H9 (cell line): Measurements from ENCODE around the gene RNF149. TPM values are rescaled to one million over a fixed set of nuclear protein-coding genes. Genes with fewer than 3 reads are reported as not detected.

Experiments
- DNase-seq: peaks from one replicate; pipeline ENCODE4 v3.0.0-alpha.2; 2017
- H2AFZ ChIP-seq: one replicate; pipeline ENCODE4 v1.6.1; 2013; ENCODE audit warnings: mild to moderate bottlenecking, low read length, control low read depth, moderate library complexity
- H2AK5ac ChIP-seq: 2 replicates; pipeline ENCODE4 v1.6.1; 2013; ENCODE audit warnings: low read length, control low read depth, mixed read lengths; ENCODE audit not compliant: insufficient read length
- H2BK120ac ChIP-seq: one replicate; pipeline ENCODE4 v1.6.1; 2013; ENCODE audit warnings: low read depth, mild to moderate bottlenecking, low read length, control low read depth, inconsistent platforms; ENCODE audit not compliant: poor library complexity, severe bottlenecking
- H2BK12ac ChIP-seq: 2 replicates; pipeline ENCODE4 v1.6.1; 2013; ENCODE audit warnings: low read length, control low read depth, mixed read lengths, low read depth; ENCODE audit not compliant: insufficient read length
- H2BK15ac ChIP-seq: 2 replicates; pipeline ENCODE4 v1.6.1; 2013; ENCODE audit warnings: low read depth, low read length, control low read depth
- H2BK20ac ChIP-seq: one replicate; pipeline ENCODE4 v1.6.1; 2013; ENCODE audit warnings: low read depth, mild to moderate bottlenecking, low read length, control low read depth, inconsistent platforms; ENCODE audit not compliant: poor library complexity, severe bottlenecking
- H2BK5ac ChIP-seq: 2 replicates; pipeline ENCODE4 v1.6.1; 2013; ENCODE audit warnings: low read length, control low read depth, mixed read lengths; ENCODE audit not compliant: insufficient read length
- H3K14ac ChIP-seq: 2 replicates; pipeline ENCODE4 v1.6.1; 2013; ENCODE audit warnings: low read length, control low read depth; ENCODE audit not compliant: insufficient read depth
- H3K18ac ChIP-seq: 2 replicates; pipeline ENCODE4 v1.6.1; 2013; ENCODE audit warnings: low read depth, mild to moderate bottlenecking, mixed read lengths, low read length, control low read depth; ENCODE audit not compliant: insufficient read length
- H3K23ac ChIP-seq: 2 replicates; pipeline ENCODE4 v1.6.1; 2013; ENCODE audit warnings: low read length, control low read depth, mixed read lengths, low read depth; ENCODE audit not compliant: insufficient read length
- H3K23me2 ChIP-seq: 2 replicates; pipeline ENCODE4 v1.6.1; 2013; ENCODE audit warnings: low read depth, mild to moderate bottlenecking, mixed read lengths, low read length, control low read depth; ENCODE audit not compliant: insufficient read length, poor library complexity, severe bottlenecking
- H3K27ac ChIP-seq: 2 replicates; pipeline ENCODE4 v1.5.1; 2013; ENCODE audit warnings: low read length, control low read depth, mixed read lengths, low read depth; ENCODE audit not compliant: insufficient read length
- H3K27me3 ChIP-seq: 2 replicates; pipeline ENCODE4 v1.6.1; 2013; ENCODE audit warnings: low read length, control low read depth, inconsistent platforms; ENCODE audit not compliant: insufficient read depth
- H3K4ac ChIP-seq: 2 replicates; pipeline ENCODE4 v1.6.1; 2013; ENCODE audit warnings: low read depth, mild to moderate bottlenecking, control low read depth, inconsistent platforms, low read length, moderate library complexity
- H3K4me1 ChIP-seq: 2 replicates; pipeline ENCODE4 v1.6.1; 2013; ENCODE audit warnings: low read length, control low read depth, inconsistent platforms; ENCODE audit not compliant: insufficient read depth
- H3K4me2 ChIP-seq: 2 replicates; pipeline ENCODE4 v1.6.1; 2013; ENCODE audit warnings: low read length, control low read depth, mixed read lengths; ENCODE audit not compliant: insufficient read length, insufficient read depth
- H3K56ac ChIP-seq: 2 replicates; pipeline ENCODE4 v1.6.1; 2013; ENCODE audit warnings: low read depth, mild to moderate bottlenecking, mixed read lengths, low read length, control low read depth; ENCODE audit not compliant: insufficient read length
- H3K79me1 ChIP-seq: 2 replicates; pipeline ENCODE4 v1.6.1; 2013; ENCODE audit warnings: low read depth, mild to moderate bottlenecking, moderate library complexity, low read length, control low read depth, inconsistent platforms; ENCODE audit not compliant: insufficient read depth, poor library complexity, severe bottlenecking
- H3K79me2 ChIP-seq: 2 replicates; pipeline ENCODE4 v1.6.1; 2013; ENCODE audit warnings: low read length, control low read depth, inconsistent platforms; ENCODE audit not compliant: insufficient read depth
- H3K9ac ChIP-seq: 2 replicates; pipeline ENCODE4 v1.6.1; 2013; ENCODE audit warnings: low read length, control low read depth, mixed read lengths; ENCODE audit not compliant: insufficient read length; ENCODE audit errors: extremely low read depth
- H3K9me3 ChIP-seq: one replicate; pipeline ENCODE4 v1.6.1; 2013; ENCODE audit warnings: low read depth, low read length, inconsistent platforms; ENCODE audit not compliant: control insufficient read depth
- H3T11ph ChIP-seq: one replicate; pipeline ENCODE4 v1.6.1; 2013; ENCODE audit warnings: mild to moderate bottlenecking, low read length, control low read depth, inconsistent platforms
- H4K20me1 ChIP-seq: one replicate; pipeline ENCODE4 v1.6.1; 2013; ENCODE audit not compliant: control insufficient read depth, insufficient read length, insufficient read depth
- H4K5ac ChIP-seq: 2 replicates; pipeline ENCODE4 v1.6.1; 2013; ENCODE audit warnings: low read depth, mild to moderate bottlenecking, mixed read lengths, low read length, control low read depth; ENCODE audit not compliant: insufficient read length
- H4K8ac ChIP-seq: replicated peaks from 2 replicates; pipeline ENCODE4 v1.6.1; 2013; ENCODE audit warnings: low read length, control low read depth, mixed read lengths, low read depth; ENCODE audit not compliant: insufficient read length
- H4K91ac ChIP-seq: 2 replicates; pipeline ENCODE4 v1.6.1; 2013; ENCODE audit warnings: low read depth, mild to moderate bottlenecking, moderate library complexity, mixed read lengths, low read length, control low read depth; ENCODE audit not compliant: insufficient read length
- H3K27ac Mint-ChIP-seq, 3 experiments: 2 replicates in 2 of 3; 3 replicates in 1 of 3; pipeline ENCODE4 v1.8.0; 2020 to 2021; ENCODE audit warnings: mixed read lengths in 3 of 3, mild to moderate bottlenecking in 1 of 3, moderate library complexity in 1 of 3
- H3K27me3 Mint-ChIP-seq: 2 replicates; pipeline ENCODE4 v1.8.0; 2021; ENCODE audit warnings: low read depth, mild to moderate bottlenecking, moderate library complexity, mixed read lengths
- H3K36me3 Mint-ChIP-seq, 3 experiments: 2 replicates in 2 of 3; 3 replicates in 1 of 3; pipeline ENCODE4 v1.8.0; 2020 to 2021; ENCODE audit warnings: low read depth in 3 of 3, mixed read lengths in 3 of 3; ENCODE audit not compliant: insufficient read depth in 1 of 3
- H3K4me1 Mint-ChIP-seq, 2 experiments: 2 replicates each; pipeline ENCODE4 v1.8.0; 2020; ENCODE audit warnings: mixed read lengths in 2 of 2
- H3K4me3 Mint-ChIP-seq, 2 experiments: 2 replicates in 1 of 2; 3 replicates in 1 of 2; pipeline ENCODE4 v1.8.0; 2020 to 2021; ENCODE audit warnings: mild to moderate bottlenecking in 2 of 2, mixed read lengths in 2 of 2, moderate library complexity in 1 of 2
- H3K9me3 Mint-ChIP-seq, 2 experiments: 2 replicates in 1 of 2; 3 replicates in 1 of 2; pipeline ENCODE4 v1.8.0; 2020; ENCODE audit warnings: mild to moderate bottlenecking in 2 of 2, mixed read lengths in 2 of 2, moderate library complexity in 1 of 2
- WGBS: extraction: QIAGEN DNeasy Blood & Tissue Kit; methylation state at CpG from one replicate; pipeline ENCODE4 v1.1.7; 2013; ENCODE audit warnings: missing lambda C conversion rate, low lambda C conversion rate, mixed read lengths; ENCODE audit not compliant: insufficient read length; ENCODE audit errors: extremely low coverage; 5-methylcytosine and 5-hydroxymethylcytosine counted together
- total RNA-seq: library from RNA; stranded (reverse); gene quantifications from 2 replicates; pipeline ENCODE4 v1.2.1, GENCODE V29; 2021
- TF ChIP-seq, protein P1 (sequence below): fragments of 200-600 bp; sonication (generic); conservative IDR thresholded peaks from 3 replicates; pipeline ENCODE4 v1.8.0; 2021; ENCODE audit warnings: antibody characterized with exemption, mild to moderate bottlenecking

The RNF149 gene
- total RNA-seq, 1 experiment from 2014 or later = 18.0 TPM

DNA sequence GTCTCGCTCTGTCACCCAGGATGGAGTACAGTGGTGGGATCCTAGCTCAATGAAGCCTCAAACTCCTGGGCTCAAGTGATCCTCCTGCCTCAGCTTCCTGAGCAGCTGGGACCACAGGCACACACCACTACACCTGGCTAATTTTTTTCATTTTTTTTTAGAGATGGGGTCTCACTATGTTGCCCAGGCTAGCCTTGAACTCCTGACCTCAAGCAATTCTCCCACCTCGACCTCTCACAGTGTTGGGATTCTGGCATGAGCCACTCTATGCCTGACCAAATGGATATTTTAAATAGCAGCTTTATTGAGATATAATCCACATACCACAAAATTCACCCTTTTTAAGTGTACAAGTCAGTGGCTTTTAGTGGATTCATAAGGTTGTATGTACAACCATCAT, 11.1 kb downstream of the RNF149 start:
- no peak for DNase-seq
- H2BK120ac ChIP-seq = no peak overlapping the region
- H4K8ac ChIP-seq = no peak overlapping the region
- no peak overlapping the region for H2BK20ac ChIP-seq
- H3K9me3 ChIP-seq = no peaks in the 10 kb centered on the region
- no peak overlapping the region for H2AK5ac ChIP-seq
- H3K56ac ChIP-seq = no peak overlapping the region
- H2BK5ac ChIP-seq = no peak overlapping the region
- Mint-ChIP-seq H3K4me3 (no peak overlapping the region), H3K4me1 (peaks cover 4 to 9% of the 10 kb centered on the region in 2 experiments), H3K9me3 (no peaks in the 10 kb centered on the region), H3K27me3 (no peaks in the 10 kb centered on the region), H3K27ac (no peak overlapping the region), H3K36me3 (peaks cover 2 to 22% (median 16%) of the 10 kb centered on the region in 3 experiments; a peak in 6 of 7 replicates)
- H4K5ac ChIP-seq = no peak overlapping the region
- H3K4ac ChIP-seq = no peak overlapping the region
- TF ChIP-seq, protein P1, sequence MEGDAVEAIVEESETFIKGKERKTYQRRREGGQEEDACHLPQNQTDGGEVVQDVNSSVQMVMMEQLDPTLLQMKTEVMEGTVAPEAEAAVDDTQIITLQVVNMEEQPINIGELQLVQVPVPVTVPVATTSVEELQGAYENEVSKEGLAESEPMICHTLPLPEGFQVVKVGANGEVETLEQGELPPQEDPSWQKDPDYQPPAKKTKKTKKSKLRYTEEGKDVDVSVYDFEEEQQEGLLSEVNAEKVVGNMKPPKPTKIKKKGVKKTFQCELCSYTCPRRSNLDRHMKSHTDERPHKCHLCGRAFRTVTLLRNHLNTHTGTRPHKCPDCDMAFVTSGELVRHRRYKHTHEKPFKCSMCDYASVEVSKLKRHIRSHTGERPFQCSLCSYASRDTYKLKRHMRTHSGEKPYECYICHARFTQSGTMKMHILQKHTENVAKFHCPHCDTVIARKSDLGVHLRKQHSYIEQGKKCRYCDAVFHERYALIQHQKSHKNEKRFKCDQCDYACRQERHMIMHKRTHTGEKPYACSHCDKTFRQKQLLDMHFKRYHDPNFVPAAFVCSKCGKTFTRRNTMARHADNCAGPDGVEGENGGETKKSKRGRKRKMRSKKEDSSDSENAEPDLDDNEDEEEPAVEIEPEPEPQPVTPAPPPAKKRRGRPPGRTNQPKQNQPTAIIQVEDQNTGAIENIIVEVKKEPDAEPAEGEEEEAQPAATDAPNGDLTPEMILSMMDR = no peak
- H3K79me1 ChIP-seq = peaks cover 6% of the 10 kb centered on the region
- WGBS = 100% methylated on average over 1 of the region's 2 CpGs
- no peak overlapping the region for H2BK12ac ChIP-seq
- H3K23me2 ChIP-seq = no peaks in the 10 kb centered on the region
- H2AFZ ChIP-seq = no peak overlapping the region
- H3K14ac ChIP-seq = no peak overlapping the region
- H3K23ac ChIP-seq = no peak overlapping the region
- peaks cover 8% of the 10 kb centered on the region; the same call in 1 of the 2 replicates for H3K79me2 ChIP-seq
- H3K18ac ChIP-seq = no peak overlapping the region
- no peaks in the 10 kb centered on the region; the same call in 1 of the 2 replicates for H3K27me3 ChIP-seq
- no peaks in the 10 kb centered on the region for H4K20me1 ChIP-seq
- no peaks in the 10 kb centered on the region for H3K4me1 ChIP-seq
- H2BK15ac ChIP-seq = no peak overlapping the region
- no peak overlapping the region for H3K4me2 ChIP-seq
- H3K9ac ChIP-seq = no peak overlapping the region
- H4K91ac ChIP-seq = no peak overlapping the region
- no peak overlapping the region for H3T11ph ChIP-seq
- H3K27ac ChIP-seq = no peak overlapping the region
